Tibial nerve (tissue), 4 donors: ENCODE data around the gene MAPK6. TPM values are rescaled to one million over a fixed set of nuclear protein-coding genes. Genes with fewer than 3 reads are reported as not detected.
"Not testable (repeated sequence)": the region's sequence is repeated elsewhere in the genome, so short reads cannot be mapped to it uniquely, and the experiment has no call there.

Experiments used
- DNase-seq, 2 donors: peaks; one replicate each; pipeline ENCODE4 v3.0.0-alpha.2; 2019; ENCODE audit warnings: low spot score in 2 of 2
- H3K27ac ChIP-seq, 4 donors: fragments of 200-600 bp; sonication (generic) in 3 of 4; one replicate each; pipeline ENCODE4 v1.5.1; 2017 to 2019; ENCODE audit warnings: mild to moderate bottlenecking in 1 of 4
- H3K27me3 ChIP-seq, 2 donors: fragments of 200-600 bp; sonication (generic) in 1 of 2; one replicate each; pipeline versions ENCODE4 v1.5.1 to v1.6.0; 2017 to 2019
- H3K36me3 ChIP-seq, 3 donors: fragments of 200-600 bp; sonication (generic); one replicate each; pipeline ENCODE4 v1.5.1; 2018 to 2019
- H3K4me1 ChIP-seq, 4 donors: fragments of 200-600 bp; sonication (generic) in 3 of 4; one replicate each; pipeline ENCODE4 v1.5.1; 2017 to 2019
- H3K4me3 ChIP-seq, 4 donors: fragments of 200-600 bp; sonication (generic) in 3 of 4; one replicate each; pipeline ENCODE4 v1.5.1; 2017 to 2019; ENCODE audit warnings: mild to moderate bottlenecking in 1 of 4, moderate library complexity in 1 of 4
- H3K9me3 ChIP-seq, 4 donors: fragments of 200-600 bp; sonication (generic) in 3 of 4; one replicate each; pipeline ENCODE4 v1.5.1; 2017 to 2019
- CTCF ChIP-seq, 5 experiments: fragments of 200-600 bp in 3 of 5; fragments of 450-650 bp in 2 of 5; sonication (generic) in 3 of 5; IDR thresholded peaks; one replicate each; pipeline ENCODE4 v1.5.1; 2016 to 2019; ENCODE audit warnings: antibody characterized with exemption in 5 of 5, mild to moderate bottlenecking in 3 of 5, moderate library complexity in 2 of 5
- EP300 ChIP-seq, 2 donors: sonication (generic); formaldehyde crosslinking; IDR thresholded peaks; one replicate each; pipeline ENCODE4 v1.6.1; 2017; ENCODE audit warnings: antibody characterized with exemption in 2 of 2, mild to moderate bottlenecking in 1 of 2
- POLR2A ChIP-seq, 2 donors: fragments of 450-650 bp; IDR thresholded peaks; one replicate each; pipeline ENCODE4 v1.6.1; 2017; ENCODE audit warnings: antibody characterized with exemption in 2 of 2, mild to moderate bottlenecking in 2 of 2, moderate library complexity in 2 of 2
- WGBS, 2 donors: methylation state at CpG; one replicate each; pipeline ENCODE4 v1.1.5; 2018; 5-methylcytosine and 5-hydroxymethylcytosine counted together
- total RNA-seq, 4 donors: library from RNA; depleted of rRNA; stranded (reverse); fragments of >200 nt; gene quantifications; one replicate each; pipeline ENCODE4 v1.1.0, GENCODE V29; 2016

MAPK6 gene
- total RNA-seq, 4 donors from 2014 or later: 9.6 to 20.9 (median 16.5) TPM

GRCh38 chr15:52045795-52046298, 26.8 kb downstream of the MAPK6 start:
- Histone ChIP-seq H3K27ac (peak overlapping the region in 3 of 4 donors; percentile 9 to 68 (median 67)), H3K4me1 (peaks cover 0 to 73% (median 9%) of the 10 kb centered on the region in 4 donors), H3K36me3 (peaks cover 0 to 12% (median 0%) of the 10 kb centered on the region in 3 donors)
- not testable (repeated sequence) for H3K9me3 ChIP-seq, H3K27me3 ChIP-seq, DNase-seq, H3K4me3 ChIP-seq
- WGBS, 2 donors: 24 to 38% methylated on average over 8 of the region's 8 CpGs
- TF ChIP-seq CTCF (IDR thresholded peaks at IDR 0.05): peak; percentile 13 to 31 (median 28)

- not testable (repeated sequence) for H3K27me3 ChIP-seq, DNase-seq, H3K9me3 ChIP-seq, H3K4me3 ChIP-seq
- WGBS, 2 donors: 53 to 56% methylated on average over 5 of the region's 5 CpGs
- H3K4me1 ChIP-seq: peaks cover 0 to 69% (median 7%) of the 10 kb centered on the region in 4 donors
- peak overlapping the region in 3 of 4 donors; percentile 9 to 68 (median 67) for H3K27ac ChIP-seq
- H3K36me3 ChIP-seq: peaks cover 0 to 20% (median 0%) of the 10 kb centered on the region in 3 donors
Measured at GRCh38 chr15:52046552-52046951, 27.5 kb downstream of the MAPK6 start.

GRCh38 chr15:52050416-52050815, 31.4 kb downstream of the MAPK6 start:
- WGBS, 2 donors: 54 to 59% methylated on average over 1 of the region's 1 CpG
- no peak for TF ChIP-seq CTCF (IDR thresholded peaks at IDR 0.05)

DNA sequence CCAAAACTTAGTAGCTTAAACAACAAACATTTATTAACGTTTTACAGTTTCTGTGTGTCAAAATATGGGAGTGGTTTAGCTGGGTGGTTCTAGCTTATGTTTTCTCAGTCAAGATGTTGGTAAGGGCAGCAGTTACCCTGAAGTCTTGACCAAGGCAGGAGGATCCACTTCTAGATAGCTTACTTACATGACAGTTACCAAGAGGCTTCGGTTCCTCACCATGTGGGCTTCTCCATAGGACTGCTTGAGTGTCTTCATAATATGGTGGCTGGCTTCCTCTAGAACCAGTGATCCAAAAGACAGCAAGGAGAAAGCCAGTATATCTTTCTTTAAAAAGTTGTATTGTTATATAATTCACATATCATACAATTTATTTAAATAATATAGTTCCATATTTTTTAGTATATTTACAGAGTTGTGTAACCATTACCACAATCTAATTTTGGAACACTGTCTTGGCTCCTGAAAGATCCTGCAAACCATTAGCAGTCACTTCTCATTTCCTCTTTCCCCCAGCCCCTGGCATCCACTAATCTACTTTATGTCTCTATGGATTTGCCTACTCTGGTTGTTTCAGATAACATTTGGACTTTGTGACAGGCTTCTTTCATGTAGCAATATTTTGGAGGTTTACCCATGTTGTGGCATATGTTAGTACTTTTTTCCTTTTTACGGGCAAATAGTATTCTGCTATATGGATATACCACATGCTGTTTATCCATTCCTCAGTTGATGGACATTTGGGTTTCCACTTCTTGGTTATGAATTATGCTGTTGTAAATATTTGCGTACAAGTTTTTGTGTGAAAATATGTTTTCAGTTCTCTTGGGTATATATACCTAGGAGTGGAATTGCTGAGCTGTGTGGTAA, 33.3 kb downstream of the MAPK6 start:
- TF ChIP-seq POLR2A (IDR thresholded peaks at IDR 0.05) (no peak), EP300 (IDR thresholded peaks at IDR 0.05) (no peak), CTCF (IDR thresholded peaks at IDR 0.05) (no peak)
- no peak overlapping the region for H3K27ac ChIP-seq
- DNase-seq: no peak
- H3K4me3 ChIP-seq: no peak overlapping the region
- peaks cover 0 to 64% (median 0%) of the 10 kb centered on the region in 3 donors for H3K36me3 ChIP-seq
- peaks cover 0 to 15% (median 2%) of the 10 kb centered on the region in 4 donors for H3K4me1 ChIP-seq
- no peaks in the 10 kb centered on the region for H3K9me3 ChIP-seq
- H3K27me3 ChIP-seq: no peaks in the 10 kb centered on the region
- WGBS, 2 donors: 82 to 91% methylated on average over 4 of the region's 4 CpGs

More at GRCh38 chr15:52050416-52050815, 31.4 kb downstream of the MAPK6 start:
- H3K9me3 ChIP-seq: no peaks in the 10 kb centered on the region
- H3K27me3 ChIP-seq: no peaks in the 10 kb centered on the region
- H3K27ac ChIP-seq: peak overlapping the region in 2 of 4 donors; percentile 2 to 50
- H3K4me3 ChIP-seq: no peak overlapping the region
- H3K4me1 ChIP-seq: peaks cover 0 to 32% (median 2%) of the 10 kb centered on the region in 4 donors
- H3K36me3 ChIP-seq: peaks cover 0 to 58% (median 0%) of the 10 kb centered on the region in 3 donors
- DNase-seq: no peak

DNA sequence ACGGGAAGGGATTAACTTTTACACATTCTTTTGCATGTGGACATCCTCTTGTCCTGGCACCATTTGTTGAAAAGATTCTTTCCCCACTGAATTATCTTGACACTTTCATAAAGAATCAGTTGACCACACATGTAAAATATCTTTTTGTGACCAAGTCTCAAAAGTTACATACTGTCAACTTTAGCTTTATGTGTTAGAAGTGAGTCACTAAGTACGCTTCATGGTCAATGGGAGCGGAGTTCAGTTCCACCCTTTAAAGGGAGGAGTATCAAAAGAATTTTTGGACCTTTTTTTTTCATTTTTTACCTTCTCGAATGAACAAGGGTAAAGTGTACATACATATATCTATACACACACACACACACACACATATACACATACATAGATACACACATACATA, 35.4 kb downstream of the MAPK6 start:
- TF ChIP-seq EP300 (IDR thresholded peaks at IDR 0.05) (no peak), CTCF (IDR thresholded peaks at IDR 0.05) (no peak), POLR2A (IDR thresholded peaks at IDR 0.05) (no peak)
- DNase-seq: no peak
- Histone ChIP-seq H3K4me3 (no peak overlapping the region), H3K9me3 (no peaks in the 10 kb centered on the region), H3K27ac (no peak overlapping the region), H3K27me3 (no peaks in the 10 kb centered on the region), H3K4me1 (peaks cover 0 to 15% (median 2%) of the 10 kb centered on the region in 4 donors), H3K36me3 (peaks cover 0 to 70% (median 5%) of the 10 kb centered on the region in 3 donors)
- 94% methylated on average over 4 of the region's 4 CpGs for WGBS, 2 donors

GRCh38 chr15:52054858-52055257, 35.8 kb downstream of the MAPK6 start:
- H3K27me3 ChIP-seq, DNase-seq, H3K9me3 ChIP-seq, H3K4me3 ChIP-seq, H3K27ac ChIP-seq: not testable (repeated sequence)
- 95 to 97% methylated on average over 7 of the region's 7 CpGs for WGBS, 2 donors
- peaks cover 0 to 74% (median 5%) of the 10 kb centered on the region in 3 donors for H3K36me3 ChIP-seq
- H3K4me1 ChIP-seq: peaks cover 0 to 12% (median under 1%) of the 10 kb centered on the region in 4 donors
